Smooth muscle cell (in vitro differentiated cells): Measurements from ENCODE around the gene PSME3IP1. TPM values are rescaled to one million over a fixed set of nuclear protein-coding genes. Genes with fewer than 3 reads are reported as not detected.

Source experiments
- DNase-seq: peaks from one replicate; lab custom pipeline; 2025; ENCODE audit not compliant: unreplicated experiment; lab: John Stamatoyannopoulos, UW
- H2AFZ ChIP-seq: fragments of 200-600 bp; sonication (generic); 2 replicates; pipeline ENCODE4 v1.6.0; 2016; ENCODE audit warnings: antibody characterized with exemption, low read depth, mild to moderate bottlenecking
- H3F3A ChIP-seq: fragments of 200-600 bp; sonication (generic); 2 replicates; pipeline ENCODE4 v1.6.0; 2017; ENCODE audit warnings: antibody characterized with exemption, low read depth
- H3K27ac ChIP-seq: fragments of 200-600 bp; sonication (generic); 2 replicates; pipeline ENCODE4 v1.5.1; 2016; ENCODE audit warnings: low read depth, mild to moderate bottlenecking
- H3K27me3 ChIP-seq: fragments of 200-600 bp; sonication (generic); 2 replicates; pipeline ENCODE4 v1.6.1; 2016; ENCODE audit warnings: low read depth, mild to moderate bottlenecking
- H3K36me3 ChIP-seq: fragments of 200-600 bp; sonication (generic); 2 replicates; pipeline ENCODE4 v1.5.1; 2016; ENCODE audit warnings: low read depth
- H3K4me1 ChIP-seq: fragments of 200-600 bp; sonication (generic); 2 replicates; pipeline ENCODE4 v1.5.1; 2016; ENCODE audit warnings: low read depth
- H3K4me2 ChIP-seq: fragments of 200-600 bp; sonication (generic); 2 replicates; pipeline ENCODE4 v1.6.0; 2016; ENCODE audit warnings: mild to moderate bottlenecking
- H3K4me3 ChIP-seq: fragments of 200-600 bp; sonication (generic); 2 replicates; pipeline ENCODE4 v1.5.1; 2016; ENCODE audit warnings: mild to moderate bottlenecking
- H3K79me2 ChIP-seq: fragments of 200-600 bp; sonication (generic); 2 replicates; pipeline ENCODE4 v1.6.0; 2016; ENCODE audit warnings: low read depth, mild to moderate bottlenecking
- H3K9ac ChIP-seq: fragments of 200-600 bp; sonication (generic); 2 replicates; pipeline ENCODE4 v1.6.0; 2016; ENCODE audit warnings: low read depth
- H3K9me3 ChIP-seq: fragments of 200-600 bp; sonication (generic); replicated peaks from 2 replicates; pipeline ENCODE4 v1.5.1; 2016; ENCODE audit warnings: low read depth
- H4K20me1 ChIP-seq: fragments of 200-600 bp; sonication (generic); 2 replicates; pipeline ENCODE4 v1.6.0; 2016; ENCODE audit warnings: low read depth
- CTCF ChIP-seq: fragments of 200-600 bp; sonication (generic); IDR thresholded peaks from 2 replicates; pipeline ENCODE4 v1.5.1; 2017; ENCODE audit warnings: borderline replicate concordance, mild to moderate bottlenecking, antibody characterized with exemption; ENCODE audit not compliant: insufficient read depth, poor library complexity, severe bottlenecking
- WGBS: methylation state at CpG from one replicate; pipeline ENCODE4 v1.1.7; 2016; ENCODE audit warnings: low lambda C conversion rate; 5-methylcytosine and 5-hydroxymethylcytosine counted together
- polyA plus RNA-seq: library from polyadenylated mRNA; unstranded; fragments of >200 nt; fragmentation: Nextera tagmentation; extraction: Ambion mirVana; gene quantifications from 2 replicates; pipeline ENCODE4 v1.2.1, GENCODE V29; 2016
- total RNA-seq: library from RNA; depleted of rRNA; stranded (reverse); fragments of >200 nt; gene quantifications from 2 replicates; pipeline ENCODE4 v1.2.3, GENCODE V29; 2014

The PSME3IP1 gene
- total and polyA plus RNA-seq, 2 experiments from 2014 or later: 58.1 to 104 TPM

- Histone ChIP-seq H3K27me3 (no peaks in the 10 kb centered on the region), H3K4me2 (no peak overlapping the region), H3K9me3 (no peaks in the 10 kb centered on the region), H3K4me3 (no peak overlapping the region), H3K4me1 (peaks cover 7% of the 10 kb centered on the region), H3K79me2 (no peaks in the 10 kb centered on the region), H4K20me1 (no peaks in the 10 kb centered on the region), H2AFZ (no peak overlapping the region), H3K36me3 (no peaks in the 10 kb centered on the region), H3F3A (no peaks in the 10 kb centered on the region), H3K27ac (no peak overlapping the region), H3K9ac (no peak overlapping the region)
- DNase-seq: no peak
- WGBS: 97% methylated on average over 5 of the region's 5 CpGs
- TF ChIP-seq CTCF: no peak
Observed at GRCh38 chr16:57146735-57147134, 39.1 kb downstream of the PSME3IP1 start.

- Histone ChIP-seq H3K9me3 (no peaks in the 10 kb centered on the region), H2AFZ (no peak overlapping the region), H3K9ac (no peak overlapping the region), H3K36me3 (no peaks in the 10 kb centered on the region), H3K4me2 (no peak overlapping the region), H3K4me1 (peaks cover 7% of the 10 kb centered on the region), H3K27ac (no peak overlapping the region), H3K4me3 (no peak overlapping the region), H4K20me1 (no peaks in the 10 kb centered on the region), H3F3A (no peaks in the 10 kb centered on the region), H3K79me2 (no peaks in the 10 kb centered on the region), H3K27me3 (no peaks in the 10 kb centered on the region)
- TF ChIP-seq CTCF: no peak
- no peak for DNase-seq
- WGBS: 94% methylated on average over 24 of the region's 24 CpGs
Observed at GRCh38 chr16:57146040-57146647, 39.7 kb downstream of the PSME3IP1 start.

- Histone ChIP-seq H4K20me1 (no peaks in the 10 kb centered on the region), H3K4me2 (no peak overlapping the region), H3K27me3 (no peaks in the 10 kb centered on the region), H3K36me3 (no peaks in the 10 kb centered on the region), H3F3A (no peaks in the 10 kb centered on the region), H2AFZ (no peak overlapping the region), H3K27ac (no peak overlapping the region), H3K79me2 (no peaks in the 10 kb centered on the region), H3K9me3 (no peaks in the 10 kb centered on the region), H3K4me3 (no peak overlapping the region), H3K9ac (no peak overlapping the region), H3K4me1 (peaks cover 7% of the 10 kb centered on the region)
- TF ChIP-seq CTCF: no peak
- DNase-seq: no peak
- WGBS: 88% methylated on average over 14 of the region's 14 CpGs
Observed at GRCh38 chr16:57145046-57146021, 40.5 kb downstream of the PSME3IP1 start.
